ENCODE measurements around the gene CYBA. TPM values are rescaled to one million over a fixed set of nuclear protein-coding genes. Genes with fewer than 3 reads are reported as not detected.

The CYBA gene
- total and polyA plus RNA-seq, 10 of the 15 experiments (the other 5 are each of a cell fraction or from before 2014, with no cell fraction given) = 0.55 to 598 (median 258) TPM

DNA sequence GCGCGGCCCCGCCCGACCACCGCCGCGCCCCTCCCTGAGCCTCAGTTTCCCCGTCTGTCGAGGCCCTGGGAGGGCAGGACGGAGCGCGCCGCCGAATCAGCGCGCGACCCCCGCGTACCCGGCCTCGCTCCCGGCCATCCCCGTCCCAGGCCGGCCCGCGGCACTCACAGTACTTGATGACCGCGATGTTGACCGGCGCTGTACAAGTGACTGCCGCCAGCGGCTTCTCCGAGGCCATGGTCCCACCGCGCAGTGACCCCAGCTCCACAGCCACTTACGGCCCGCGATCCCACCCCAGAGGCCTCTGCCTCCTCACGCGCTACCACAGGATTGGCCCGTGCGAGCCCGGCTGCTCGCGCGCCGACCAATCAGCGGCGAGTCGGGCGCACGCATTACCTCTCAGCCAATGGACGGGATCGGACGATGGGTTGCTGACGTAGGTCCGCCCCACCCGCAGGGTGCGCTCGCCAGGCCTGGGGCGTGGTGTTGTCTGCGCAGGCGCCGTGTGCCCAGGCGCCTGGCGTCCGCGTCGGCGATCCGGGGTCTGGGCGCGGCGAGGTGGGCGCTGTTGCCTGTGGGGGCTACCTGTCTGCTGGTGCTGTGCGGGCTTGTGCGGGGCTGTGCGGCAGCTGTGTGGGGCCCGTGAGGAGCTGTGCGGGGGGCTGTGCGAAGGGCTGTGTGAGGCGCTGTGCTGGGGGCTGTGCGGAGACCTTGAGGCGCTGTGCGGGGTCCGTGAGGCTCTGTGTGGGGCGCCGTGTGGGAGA, 12.2 kb upstream of the CYBA start, which contains the start of gene MVD (continued):
- TF ChIP-seq MLLT1 (IDR thresholded peaks at IDR 0.05) = 0 out of 2 replicates have a peak, but pooled peaks have one; percentile 6
- peak; percentile 95 for TF ChIP-seq SP1 (IDR thresholded peaks at IDR 0.05; ENCODE audit: low read depth, low read length)
- TF ChIP-seq, protein P1, sequence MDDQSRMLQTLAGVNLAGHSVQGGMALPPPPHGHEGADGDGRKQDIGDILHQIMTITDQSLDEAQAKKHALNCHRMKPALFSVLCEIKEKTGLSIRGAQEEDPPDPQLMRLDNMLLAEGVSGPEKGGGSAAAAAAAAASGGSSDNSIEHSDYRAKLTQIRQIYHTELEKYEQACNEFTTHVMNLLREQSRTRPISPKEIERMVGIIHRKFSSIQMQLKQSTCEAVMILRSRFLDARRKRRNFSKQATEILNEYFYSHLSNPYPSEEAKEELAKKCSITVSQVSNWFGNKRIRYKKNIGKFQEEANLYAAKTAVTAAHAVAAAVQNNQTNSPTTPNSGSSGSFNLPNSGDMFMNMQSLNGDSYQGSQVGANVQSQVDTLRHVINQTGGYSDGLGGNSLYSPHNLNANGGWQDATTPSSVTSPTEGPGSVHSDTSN (IDR thresholded peaks at IDR 0.05; ENCODE audit: insufficient replicate concordance, low read depth, low read length) = no peak
- peak; percentile 94 for TF ChIP-seq E4F1 (IDR thresholded peaks at IDR 0.05; ENCODE audit: borderline replicate concordance, partially characterized antibody)
- TF ChIP-seq BMI1 (IDR thresholded peaks at IDR 0.05; ENCODE audit: borderline replicate concordance) = no peak
- TF ChIP-seq TCF12 (IDR thresholded peaks at IDR 0.05; ENCODE audit: low read depth, low read length) = peak; percentile 36; the same call in 1 of the 2 replicates
- TF ChIP-seq, protein P2, sequence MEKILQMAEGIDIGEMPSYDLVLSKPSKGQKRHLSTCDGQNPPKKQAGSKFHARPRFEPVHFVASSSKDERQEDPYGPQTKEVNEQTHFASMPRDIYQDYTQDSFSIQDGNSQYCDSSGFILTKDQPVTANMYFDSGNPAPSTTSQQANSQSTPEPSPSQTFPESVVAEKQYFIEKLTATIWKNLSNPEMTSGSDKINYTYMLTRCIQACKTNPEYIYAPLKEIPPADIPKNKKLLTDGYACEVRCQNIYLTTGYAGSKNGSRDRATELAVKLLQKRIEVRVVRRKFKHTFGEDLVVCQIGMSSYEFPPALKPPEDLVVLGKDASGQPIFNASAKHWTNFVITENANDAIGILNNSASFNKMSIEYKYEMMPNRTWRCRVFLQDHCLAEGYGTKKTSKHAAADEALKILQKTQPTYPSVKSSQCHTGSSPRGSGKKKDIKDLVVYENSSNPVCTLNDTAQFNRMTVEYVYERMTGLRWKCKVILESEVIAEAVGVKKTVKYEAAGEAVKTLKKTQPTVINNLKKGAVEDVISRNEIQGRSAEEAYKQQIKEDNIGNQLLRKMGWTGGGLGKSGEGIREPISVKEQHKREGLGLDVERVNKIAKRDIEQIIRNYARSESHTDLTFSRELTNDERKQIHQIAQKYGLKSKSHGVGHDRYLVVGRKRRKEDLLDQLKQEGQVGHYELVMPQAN (conservative IDR thresholded peaks at IDR 0.05) = peak; percentile 90
- no peak for TF ChIP-seq ATF3 (IDR thresholded peaks at IDR 0.05; ENCODE audit: borderline replicate concordance, extremely low read depth, low read depth, low read length)
- no peak for TF ChIP-seq ZBED1 (IDR thresholded peaks at IDR 0.05; ENCODE audit: borderline replicate concordance)
- TF ChIP-seq NBN (IDR thresholded peaks at IDR 0.05) = peak; percentile 48
- TF ChIP-seq RAD21 (IDR thresholded peaks at IDR 0.05; ENCODE audit: insufficient read depth, low read depth, low read length) = no peak
- TF ChIP-seq NR2C1 (IDR thresholded peaks at IDR 0.05) = peak; percentile 93
- no peak for TF ChIP-seq ZNF622 (IDR thresholded peaks at IDR 0.05)
- TF ChIP-seq MTA3 (IDR thresholded peaks at IDR 0.05; ENCODE audit: borderline replicate concordance, low read length) = no peak
- peak; percentile 70 for TF ChIP-seq FOS (IDR thresholded peaks at IDR 0.05; ENCODE audit: borderline replicate concordance, extremely low read depth, insufficient read length)
- TF ChIP-seq, protein P3, sequence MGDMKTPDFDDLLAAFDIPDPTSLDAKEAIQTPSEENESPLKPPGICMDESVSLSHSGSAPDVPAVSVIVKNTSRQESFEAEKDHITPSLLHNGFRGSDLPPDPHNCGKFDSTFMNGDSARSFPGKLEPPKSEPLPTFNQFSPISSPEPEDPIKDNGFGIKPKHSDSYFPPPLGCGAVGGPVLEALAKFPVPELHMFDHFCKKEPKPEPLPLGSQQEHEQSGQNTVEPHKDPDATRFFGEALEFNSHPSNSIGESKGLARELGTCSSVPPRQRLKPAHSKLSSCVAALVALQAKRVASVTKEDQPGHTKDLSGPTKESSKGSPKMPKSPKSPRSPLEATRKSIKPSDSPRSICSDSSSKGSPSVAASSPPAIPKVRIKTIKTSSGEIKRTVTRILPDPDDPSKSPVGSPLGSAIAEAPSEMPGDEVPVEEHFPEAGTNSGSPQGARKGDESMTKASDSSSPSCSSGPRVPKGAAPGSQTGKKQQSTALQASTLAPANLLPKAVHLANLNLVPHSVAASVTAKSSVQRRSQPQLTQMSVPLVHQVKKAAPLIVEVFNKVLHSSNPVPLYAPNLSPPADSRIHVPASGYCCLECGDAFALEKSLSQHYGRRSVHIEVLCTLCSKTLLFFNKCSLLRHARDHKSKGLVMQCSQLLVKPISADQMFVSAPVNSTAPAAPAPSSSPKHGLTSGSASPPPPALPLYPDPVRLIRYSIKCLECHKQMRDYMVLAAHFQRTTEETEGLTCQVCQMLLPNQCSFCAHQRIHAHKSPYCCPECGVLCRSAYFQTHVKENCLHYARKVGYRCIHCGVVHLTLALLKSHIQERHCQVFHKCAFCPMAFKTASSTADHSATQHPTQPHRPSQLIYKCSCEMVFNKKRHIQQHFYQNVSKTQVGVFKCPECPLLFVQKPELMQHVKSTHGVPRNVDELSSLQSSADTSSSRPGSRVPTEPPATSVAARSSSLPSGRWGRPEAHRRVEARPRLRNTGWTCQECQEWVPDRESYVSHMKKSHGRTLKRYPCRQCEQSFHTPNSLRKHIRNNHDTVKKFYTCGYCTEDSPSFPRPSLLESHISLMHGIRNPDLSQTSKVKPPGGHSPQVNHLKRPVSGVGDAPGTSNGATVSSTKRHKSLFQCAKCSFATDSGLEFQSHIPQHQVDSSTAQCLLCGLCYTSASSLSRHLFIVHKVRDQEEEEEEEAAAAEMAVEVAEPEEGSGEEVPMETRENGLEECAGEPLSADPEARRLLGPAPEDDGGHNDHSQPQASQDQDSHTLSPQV (IDR thresholded peaks at IDR 0.05) = no peak
- TF ChIP-seq SMAD1 (IDR thresholded peaks at IDR 0.05; ENCODE audit: low read depth, partially characterized antibody) = no peak
- no peak for TF ChIP-seq YBX1 (IDR thresholded peaks at IDR 0.05)

Data from GM12878 (cell line).